ENCODE data around the gene RAD17. TPM values are rescaled to one million over a fixed set of nuclear protein-coding genes. Genes with fewer than 3 reads are reported as not detected.

Gene RAD17
- polyA plus RNA-seq, 3 donors = 9.1 to 11.6 (median 9.6) TPM

GRCh38 chr5:69462170-69462569 lies 92.6 kb downstream of the RAD17 start:
- Histone ChIP-seq H3K4me2 (replicated peaks; ENCODE audit: extremely low read depth, low read length, poor library complexity, severe bottlenecking) (no peak overlapping the region), H3K36me3 (replicated peaks in 1 of 2; ENCODE audit: control insufficient read depth in 1 of 2, insufficient read depth in 2 of 2, low read length in 2 of 2) (no peaks in the 10 kb centered on the region), H4K20me1 (ENCODE audit: insufficient read depth, low read length) (no peaks in the 10 kb centered on the region), H3K4me3 (replicated peaks in 1 of 3; ENCODE audit: low read depth in 2 of 3, low read length in 3 of 3) (no peak overlapping the region), H3K27me3 (ENCODE audit: control insufficient read depth in 2 of 2, insufficient read depth in 2 of 2, low read length in 2 of 2) (no peaks in the 10 kb centered on the region), H3K9me3 (replicated peaks in 1 of 2; ENCODE audit: control insufficient read depth in 1 of 2, insufficient read depth in 1 of 2, low read length in 2 of 2) (no peaks in the 10 kb centered on the region), H3K79me2 (ENCODE audit: insufficient read depth, low read length) (no peaks in the 10 kb centered on the region), H2AFZ (ENCODE audit: insufficient read depth, low read depth, low read length, poor library complexity, severe bottlenecking) (no peak overlapping the region), H3K4me1 (ENCODE audit: control insufficient read depth in 1 of 2, insufficient read depth in 2 of 2, low read length in 2 of 2) (no peaks in the 10 kb centered on the region), H3K9ac (ENCODE audit: insufficient read depth, low read length, poor library complexity, severe bottlenecking) (no peak overlapping the region), H3K27ac (ENCODE audit: low read depth in 1 of 2, low read length in 2 of 2) (no peak overlapping the region)
- no peak overlapping the region for H3K27ac Mint-ChIP-seq
- no peaks in the 10 kb centered on the region for H3K27me3 Mint-ChIP-seq (ENCODE audit: low read depth in 3 of 3)
- H3K4me1 Mint-ChIP-seq = no peaks in the 10 kb centered on the region
- peaks cover 1 to 17% (median 7%) of the 10 kb centered on the region in 7 donors for H3K9me3 Mint-ChIP-seq
- TF ChIP-seq, protein P1, sequence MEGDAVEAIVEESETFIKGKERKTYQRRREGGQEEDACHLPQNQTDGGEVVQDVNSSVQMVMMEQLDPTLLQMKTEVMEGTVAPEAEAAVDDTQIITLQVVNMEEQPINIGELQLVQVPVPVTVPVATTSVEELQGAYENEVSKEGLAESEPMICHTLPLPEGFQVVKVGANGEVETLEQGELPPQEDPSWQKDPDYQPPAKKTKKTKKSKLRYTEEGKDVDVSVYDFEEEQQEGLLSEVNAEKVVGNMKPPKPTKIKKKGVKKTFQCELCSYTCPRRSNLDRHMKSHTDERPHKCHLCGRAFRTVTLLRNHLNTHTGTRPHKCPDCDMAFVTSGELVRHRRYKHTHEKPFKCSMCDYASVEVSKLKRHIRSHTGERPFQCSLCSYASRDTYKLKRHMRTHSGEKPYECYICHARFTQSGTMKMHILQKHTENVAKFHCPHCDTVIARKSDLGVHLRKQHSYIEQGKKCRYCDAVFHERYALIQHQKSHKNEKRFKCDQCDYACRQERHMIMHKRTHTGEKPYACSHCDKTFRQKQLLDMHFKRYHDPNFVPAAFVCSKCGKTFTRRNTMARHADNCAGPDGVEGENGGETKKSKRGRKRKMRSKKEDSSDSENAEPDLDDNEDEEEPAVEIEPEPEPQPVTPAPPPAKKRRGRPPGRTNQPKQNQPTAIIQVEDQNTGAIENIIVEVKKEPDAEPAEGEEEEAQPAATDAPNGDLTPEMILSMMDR (IDR thresholded peaks at IDR 0.05) = no peak
- H3K36me3 Mint-ChIP-seq = no peaks in the 10 kb centered on the region
- intact Hi-C loops (cut with micrococcal nuclease) = no loop called here
- 100% methylated on average over 1 of the region's 1 CpG for WGBS (ENCODE audit: insufficient coverage)
- DNase-seq = no peak
- H3K4me3 Mint-ChIP-seq = no peak overlapping the region

Other genes with a start within 250 kb of the RAD17 start
- gene CCNB1, start 202.7 kb upstream of the RAD17 start, polyA plus RNA-seq = 1 to 10 TPM in 2 of 3 donors, under 1 TPM in 1; 0.64 to 2.6 (median 1.6) TPM
- under 1 TPM; 0.57 to 0.73 (median 0.61) TPM for gene CENPH, start 180.2 kb upstream of the RAD17 start, polyA plus RNA-seq
- 10 to 100 TPM; 12.4 to 20.4 (median 14.4) TPM for gene CDK7, start 134.9 kb upstream of the RAD17 start, polyA plus RNA-seq
- gene CCDC125, start 37.0 kb upstream of the RAD17 start, polyA plus RNA-seq = 1 to 10 TPM in 2 of 3 donors, under 1 TPM in 1; 0.98 to 2.6 (median 1.6) TPM
- gene AK6, start 298 bp upstream of the RAD17 start, polyA plus RNA-seq = 10 to 100 TPM in 2 of 3 donors, 1 to 10 TPM in 1; 7.6 to 50.3 (median 30.6) TPM
- 100 to 1,000 TPM in 2 of 3 donors, 10 to 100 TPM in 1; 50.2 to 156 (median 143) TPM for gene TAF9, start 298 bp upstream of the RAD17 start, polyA plus RNA-seq
- under 1 TPM in 1 of 3 donors, not detected in 2; 0.15 TPM for gene MARVELD2, start 45.3 kb downstream of the RAD17 start, polyA plus RNA-seq
- under 1 TPM in 2 of 3 donors, not detected in 1; 0.03 to 0.15 TPM for gene OCLN, start 123.0 kb downstream of the RAD17 start, polyA plus RNA-seq
- gene GTF2H2C, start 190.4 kb downstream of the RAD17 start, polyA plus RNA-seq = 10 to 100 TPM; 11.0 to 14.4 (median 13.5) TPM